ENCODE data around the gene PTTG1IP. TPM values are rescaled to one million over a fixed set of nuclear protein-coding genes. Genes with fewer than 3 reads are reported as not detected.

Gene PTTG1IP
- total RNA-seq, 1 donor from 2014 or later, result 468 TPM

DNA sequence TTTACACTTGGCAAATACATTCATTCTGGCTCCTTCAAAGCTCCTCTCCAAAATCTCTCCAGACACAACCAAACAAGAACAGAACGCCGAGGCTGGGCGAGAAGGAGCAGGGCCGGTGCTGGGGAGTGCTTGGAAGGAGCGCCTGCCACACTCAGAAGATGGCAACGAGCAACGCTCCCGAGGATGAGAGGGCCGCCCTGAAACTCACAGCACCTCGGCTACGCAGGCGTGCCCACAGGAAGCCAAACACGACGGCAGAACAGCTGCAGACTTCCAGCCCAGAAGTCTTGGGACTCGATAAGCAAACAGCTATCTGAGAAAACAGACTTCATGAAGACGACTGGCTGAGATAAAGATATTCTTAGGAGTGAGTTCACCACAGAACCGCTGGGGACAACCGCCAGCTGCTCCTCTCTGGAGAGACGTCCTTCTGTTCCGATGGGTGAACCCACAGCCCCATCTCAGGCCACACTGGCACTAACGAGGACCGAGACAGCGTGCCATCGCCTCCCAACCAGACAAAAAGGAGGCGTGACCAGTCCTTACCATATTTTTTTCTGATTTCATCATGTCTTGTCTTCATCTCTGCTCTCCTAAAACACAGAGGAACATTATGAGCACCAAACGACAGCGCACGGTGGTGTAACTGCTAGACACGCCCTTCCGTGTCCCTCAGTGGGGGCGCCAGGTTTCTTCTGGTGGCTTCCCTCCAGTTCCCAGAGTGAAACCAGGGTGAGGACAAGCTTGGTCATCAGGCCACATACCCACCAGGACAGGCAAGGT is 18.6 kb downstream of the PTTG1IP start:
- Histone ChIP-seq H3K27ac (no peak overlapping the region), H3K9me3 (no peaks in the 10 kb centered on the region), H3K27me3 (no peaks in the 10 kb centered on the region), H3K4me3 (no peak overlapping the region), H3K4me1 (no peaks in the 10 kb centered on the region), H3K36me3 (peaks cover 93 to 98% of the 10 kb centered on the region in 2 donors)
- TF ChIP-seq, protein P1, sequence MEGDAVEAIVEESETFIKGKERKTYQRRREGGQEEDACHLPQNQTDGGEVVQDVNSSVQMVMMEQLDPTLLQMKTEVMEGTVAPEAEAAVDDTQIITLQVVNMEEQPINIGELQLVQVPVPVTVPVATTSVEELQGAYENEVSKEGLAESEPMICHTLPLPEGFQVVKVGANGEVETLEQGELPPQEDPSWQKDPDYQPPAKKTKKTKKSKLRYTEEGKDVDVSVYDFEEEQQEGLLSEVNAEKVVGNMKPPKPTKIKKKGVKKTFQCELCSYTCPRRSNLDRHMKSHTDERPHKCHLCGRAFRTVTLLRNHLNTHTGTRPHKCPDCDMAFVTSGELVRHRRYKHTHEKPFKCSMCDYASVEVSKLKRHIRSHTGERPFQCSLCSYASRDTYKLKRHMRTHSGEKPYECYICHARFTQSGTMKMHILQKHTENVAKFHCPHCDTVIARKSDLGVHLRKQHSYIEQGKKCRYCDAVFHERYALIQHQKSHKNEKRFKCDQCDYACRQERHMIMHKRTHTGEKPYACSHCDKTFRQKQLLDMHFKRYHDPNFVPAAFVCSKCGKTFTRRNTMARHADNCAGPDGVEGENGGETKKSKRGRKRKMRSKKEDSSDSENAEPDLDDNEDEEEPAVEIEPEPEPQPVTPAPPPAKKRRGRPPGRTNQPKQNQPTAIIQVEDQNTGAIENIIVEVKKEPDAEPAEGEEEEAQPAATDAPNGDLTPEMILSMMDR (IDR thresholded peaks at IDR 0.05), result no peak
- intact Hi-C loops (cut with DNase I), result no loop called here
- peak in 1 of 2 donors; percentile 54 for DNase-seq (ENCODE audit: low spot score in 2 of 2)

DNA sequence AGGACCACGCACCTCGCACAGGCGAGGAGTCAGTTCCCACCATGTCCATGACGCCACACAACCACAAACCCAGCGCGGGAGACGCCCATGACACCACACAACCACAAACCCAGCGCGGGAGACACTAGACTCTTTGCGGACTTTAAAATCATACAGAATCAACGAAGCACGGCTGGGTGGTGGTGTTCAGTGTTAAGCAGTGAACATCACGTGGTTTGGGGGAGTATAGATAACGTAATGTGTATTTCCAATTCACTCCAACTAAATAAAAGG is 19.2 kb downstream of the PTTG1IP start:
- Histone ChIP-seq H3K4me1 (no peaks in the 10 kb centered on the region), H3K36me3 (peaks cover 93 to 98% of the 10 kb centered on the region in 2 donors), H3K27me3 (no peaks in the 10 kb centered on the region), H3K9me3 (no peaks in the 10 kb centered on the region), H3K27ac (no peak overlapping the region), H3K4me3 (no peak overlapping the region)
- intact Hi-C loops (cut with DNase I), result no loop called here
- no peak for DNase-seq (ENCODE audit: low spot score in 2 of 2)
- TF ChIP-seq, protein P1 (IDR thresholded peaks at IDR 0.05), result no peak

DNA sequence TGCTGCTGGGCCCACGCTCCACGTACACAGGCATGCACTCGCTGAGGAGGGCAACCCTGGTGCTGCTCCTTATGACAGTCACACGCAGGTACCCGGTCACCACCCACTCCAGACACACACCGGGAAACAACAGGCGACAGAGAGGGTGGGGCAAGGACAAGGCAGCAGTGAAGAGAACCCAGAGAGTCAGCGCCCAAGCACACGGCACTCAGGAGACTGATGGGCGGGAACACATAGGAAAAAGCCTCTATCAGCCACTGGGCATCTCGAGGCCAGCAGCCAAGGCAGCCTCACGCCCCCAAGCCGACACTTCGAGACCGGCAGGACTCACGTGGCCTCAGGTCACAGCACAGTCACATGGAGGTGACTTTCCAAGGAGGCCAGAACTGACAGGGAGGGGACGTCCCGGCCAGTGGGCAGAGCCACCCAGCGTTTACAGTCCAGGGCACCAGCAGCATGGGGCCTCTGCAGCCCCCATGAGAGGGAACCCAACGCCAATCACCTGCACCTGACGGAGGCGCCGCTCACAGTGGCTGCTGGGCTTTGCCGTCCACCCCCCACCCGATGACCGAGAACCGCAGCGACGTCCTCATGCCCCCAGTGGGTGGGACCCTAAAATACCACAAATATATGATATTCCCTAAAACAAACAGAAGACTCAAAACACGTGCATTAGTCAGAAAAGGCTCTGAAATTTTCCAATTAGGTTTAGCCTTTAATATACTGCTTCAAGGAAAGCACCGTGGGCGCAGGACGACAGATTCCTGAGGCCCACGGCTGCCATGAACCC is 19.7 kb downstream of the PTTG1IP start:
- H3K4me1 ChIP-seq, result no peaks in the 10 kb centered on the region
- no peak for DNase-seq (ENCODE audit: low spot score in 2 of 2)
- H3K36me3 ChIP-seq, result peaks cover 93 to 98% of the 10 kb centered on the region in 2 donors
- no peaks in the 10 kb centered on the region for H3K27me3 ChIP-seq
- no peaks in the 10 kb centered on the region for H3K9me3 ChIP-seq
- TF ChIP-seq, protein P1 (IDR thresholded peaks at IDR 0.05), result no peak
- H3K27ac ChIP-seq, result no peak overlapping the region
- intact Hi-C loops (cut with DNase I), result no loop called here
- no peak overlapping the region for H3K4me3 ChIP-seq

DNA sequence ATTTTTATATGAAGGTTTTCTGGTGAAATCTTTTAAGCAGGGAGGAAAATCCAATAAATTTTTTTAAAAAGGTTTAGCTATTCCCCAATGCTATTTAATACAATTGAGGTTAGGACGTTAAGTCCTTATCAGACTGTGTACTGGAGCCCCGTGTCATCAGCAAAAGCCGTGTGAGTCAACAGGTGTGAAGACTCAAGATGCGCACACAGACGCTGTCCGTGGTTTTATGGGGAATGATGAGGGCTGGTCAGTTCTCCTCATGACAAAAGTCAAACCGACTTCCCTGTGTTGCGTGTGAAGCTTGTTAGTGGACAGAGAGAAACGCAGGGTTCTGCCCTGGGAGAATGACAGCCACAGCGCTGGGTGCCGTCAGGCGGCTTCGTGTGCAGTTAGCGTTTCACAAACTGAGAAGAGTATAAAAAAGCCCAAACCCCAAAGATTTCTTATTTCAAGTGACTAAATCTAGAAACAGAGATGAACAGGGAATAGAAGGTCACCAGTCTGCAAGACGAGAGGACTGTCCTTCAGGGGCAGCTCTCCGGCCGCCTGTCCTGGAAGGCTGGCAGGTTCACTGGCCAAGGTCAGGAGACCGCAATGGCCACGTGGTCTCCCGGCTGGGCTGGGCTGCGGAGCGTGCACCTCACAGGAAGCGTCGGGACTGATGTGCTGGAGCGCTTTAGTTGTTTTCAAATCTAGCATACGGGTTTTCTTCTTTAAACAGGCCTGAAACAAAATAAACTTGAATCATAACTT is 22.4 kb downstream of the PTTG1IP start:
- H3K27me3 ChIP-seq, result no peaks in the 10 kb centered on the region
- peaks cover 72 to 81% of the 10 kb centered on the region in 2 donors for H3K36me3 ChIP-seq
- TF ChIP-seq, protein P1 (IDR thresholded peaks at IDR 0.05), result no peak
- no peak for DNase-seq (ENCODE audit: low spot score in 2 of 2)
- H3K9me3 ChIP-seq, result no peaks in the 10 kb centered on the region
- H3K4me3 ChIP-seq, result no peak overlapping the region
- intact Hi-C loops (cut with DNase I), result no loop called here
- H3K4me1 ChIP-seq, result peaks cover 2 to 3% of the 10 kb centered on the region in 2 donors
- no peak overlapping the region for H3K27ac ChIP-seq

DNA sequence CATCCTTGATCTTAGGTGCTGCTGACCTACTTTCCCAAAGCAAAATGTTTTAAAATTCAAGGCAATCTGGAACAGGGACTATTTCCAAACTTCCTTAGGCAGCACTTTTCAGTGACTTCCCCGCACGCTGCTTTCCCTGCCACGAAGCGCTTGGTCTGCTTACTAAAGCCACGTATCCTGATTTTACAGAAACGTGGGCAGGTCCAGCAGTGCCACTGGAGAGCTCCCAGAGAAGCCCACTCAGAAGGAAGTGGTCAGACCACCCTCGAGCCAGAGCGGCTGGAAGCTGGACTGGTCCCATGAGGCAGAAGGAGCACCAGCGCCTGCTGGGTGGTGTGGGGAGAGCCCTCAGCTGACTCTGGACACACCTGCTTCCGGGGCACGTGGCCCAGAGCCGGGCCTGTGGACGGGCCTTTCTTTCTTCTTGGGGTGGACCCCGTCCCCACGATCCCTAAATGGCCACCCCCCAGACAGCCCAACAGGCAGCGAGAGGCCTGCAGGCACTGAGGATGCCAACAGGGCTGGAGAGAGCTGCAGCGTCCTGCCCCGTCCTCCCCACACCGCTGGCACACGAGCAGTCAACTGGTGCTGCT is 23.2 kb downstream of the PTTG1IP start:
- peaks cover 64 to 73% of the 10 kb centered on the region in 2 donors for H3K36me3 ChIP-seq
- no peak for DNase-seq (ENCODE audit: low spot score in 2 of 2)

More for the DNA sequence above, 23.2 kb downstream of the PTTG1IP start:
- H3K27ac ChIP-seq, result no peak overlapping the region
- H3K4me3 ChIP-seq, result no peak overlapping the region
- H3K27me3 ChIP-seq, result no peaks in the 10 kb centered on the region
- intact Hi-C loops (cut with DNase I), result no loop called here
- peaks cover 5 to 9% of the 10 kb centered on the region in 2 donors for H3K4me1 ChIP-seq
- H3K9me3 ChIP-seq, result no peaks in the 10 kb centered on the region
- TF ChIP-seq, protein P1 (IDR thresholded peaks at IDR 0.05), result no peak

Data from ascending aorta (tissue), 2 donors.